Stimulated activated memory B cell treated with anti-CD40 and anti-IgM and Interleukin-4, amounts not matched to agents 10 μg/mL and 1 μg/mL and 100 μg/mL, for 72 hours (primary cell): ENCODE data around the gene DYNC2H1.

ENCODE experiments used
- ATAC-seq: fragments of 150-1000 bp; cut with Tn5 transposase; 2 replicates; pipeline ENCODE4 v1.10.0; 2021
- H3K27ac Mint-ChIP-seq: one replicate; pipeline ENCODE4 v1.8.0; 2022; ENCODE audit warnings: mild to moderate bottlenecking, mixed read lengths
- H3K27me3 Mint-ChIP-seq: one replicate; pipeline ENCODE4 v1.8.0; 2022; ENCODE audit warnings: mixed read lengths
- H3K36me3 Mint-ChIP-seq: one replicate; pipeline ENCODE4 v1.8.0; 2022; ENCODE audit warnings: mixed read lengths
- H3K4me1 Mint-ChIP-seq: one replicate; pipeline ENCODE4 v1.8.0; 2022; ENCODE audit warnings: mixed read lengths
- H3K4me3 Mint-ChIP-seq: one replicate; pipeline ENCODE4 v1.8.0; 2022; ENCODE audit warnings: mild to moderate bottlenecking, moderate library complexity, mixed read lengths
- H3K9me3 Mint-ChIP-seq: one replicate; pipeline ENCODE4 v1.8.0; 2022; ENCODE audit warnings: mixed read lengths

Gene DYNC2H1

DNA sequence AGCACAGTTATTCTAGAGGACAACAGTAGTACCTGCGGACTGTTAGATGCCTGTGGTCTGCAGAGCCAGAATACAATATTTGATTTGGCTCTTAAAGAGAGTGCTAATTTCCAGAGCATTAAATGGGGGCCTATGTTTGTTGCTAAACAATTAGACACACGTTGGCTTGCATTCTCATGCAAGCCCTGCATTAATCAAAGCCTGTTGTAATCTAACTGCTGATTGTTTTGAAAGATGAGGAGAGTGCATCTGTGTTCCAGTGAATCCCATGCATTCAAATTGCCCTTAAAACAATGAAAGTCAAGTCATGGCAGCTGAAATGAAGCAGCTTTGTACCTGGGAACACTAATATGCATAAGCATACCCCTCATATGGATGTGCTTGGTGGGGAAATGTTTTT, 419.4 kb downstream of the DYNC2H1 start:
- no peak for ATAC-seq
- Mint-ChIP-seq H3K27me3 (peaks cover 13% of the 10 kb centered on the region), H3K9me3 (no peaks in the 10 kb centered on the region), H3K4me1 (no peaks in the 10 kb centered on the region), H3K4me3 (no peak overlapping the region), H3K36me3 (no peaks in the 10 kb centered on the region), H3K27ac (no peak overlapping the region)

DNA sequence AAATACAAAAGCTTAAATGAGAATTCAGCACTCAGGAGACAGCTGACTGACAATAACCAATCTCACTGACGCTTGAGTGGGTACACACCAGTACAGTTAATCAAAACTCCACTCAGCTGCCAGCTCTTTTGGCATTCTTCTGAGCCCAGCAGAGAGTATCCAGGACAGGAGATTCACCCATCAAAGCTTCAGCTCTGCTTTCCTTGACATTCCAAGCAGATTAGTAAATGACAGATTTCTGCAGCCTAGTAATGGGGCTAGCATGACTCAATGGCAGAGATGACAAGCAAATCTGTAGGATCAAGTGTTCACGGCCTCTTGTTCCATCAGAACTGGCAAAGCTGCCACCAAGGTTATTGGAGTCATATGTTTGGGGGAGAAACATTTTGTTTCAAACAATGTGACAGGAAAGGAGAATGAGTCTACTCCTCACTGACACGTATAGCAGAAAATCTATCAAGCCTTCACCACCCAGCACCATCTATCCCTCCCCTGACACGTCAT, 420.0 kb downstream of the DYNC2H1 start:
- Mint-ChIP-seq H3K27ac (no peak overlapping the region), H3K27me3 (peaks cover 19% of the 10 kb centered on the region), H3K36me3 (no peaks in the 10 kb centered on the region), H3K4me3 (no peak overlapping the region), H3K4me1 (no peaks in the 10 kb centered on the region), H3K9me3 (no peaks in the 10 kb centered on the region)
- no peak for ATAC-seq
